ENCODE results near the gene TECPR2.
A peak's percentile ranks its signal among the peaks of the same experiment; 100 is the strongest.
"Not testable (repeated sequence)": the region's sequence is repeated elsewhere in the genome, so short reads cannot be mapped to it uniquely, and the experiment has no call there.

The TECPR2 gene

GRCh38 chr14:102335163-102335562 is 27.6 kb upstream of the TECPR2 start:
- no peak for DNase-seq

GRCh38 chr14:102338724-102339123 is 24.0 kb upstream of the TECPR2 start:
- DNase-seq = no peak

GRCh38 chr14:102341566-102341965 is 21.2 kb upstream of the TECPR2 start:
- no peak for DNase-seq

- no peak for DNase-seq
Measured at GRCh38 chr14:102342238-102342637, 20.5 kb upstream of the TECPR2 start.

- DNase-seq = no peak
Measured at GRCh38 chr14:102344084-102344483, 18.7 kb upstream of the TECPR2 start.

- DNase-seq = no peak
Measured at GRCh38 chr14:102344485-102344884, 18.3 kb upstream of the TECPR2 start.

GRCh38 chr14:102345232-102345631 is 17.5 kb upstream of the TECPR2 start:
- DNase-seq = no peak

GRCh38 chr14:102346645-102347044 is 16.1 kb upstream of the TECPR2 start:
- DNase-seq = no peak

- DNase-seq = no peak
Measured at GRCh38 chr14:102348376-102348775, 14.4 kb upstream of the TECPR2 start.

- DNase-seq = no peak
Measured at GRCh38 chr14:102351023-102351422, 11.7 kb upstream of the TECPR2 start.

- DNase-seq = not testable (repeated sequence)
Measured at GRCh38 chr14:102351593-102351992, 11.1 kb upstream of the TECPR2 start.

GRCh38 chr14:102352213-102352612 is 10.5 kb upstream of the TECPR2 start:
- no peak for DNase-seq

- no peak for DNase-seq
Measured at GRCh38 chr14:102353126-102353619, 9.6 kb upstream of the TECPR2 start.

- no peak for DNase-seq
Measured at GRCh38 chr14:102356280-102356679, 6.5 kb upstream of the TECPR2 start.

- no peak for DNase-seq
Measured at GRCh38 chr14:102359341-102359740, 3.4 kb upstream of the TECPR2 start.

GRCh38 chr14:102360388-102360787 is 2.4 kb upstream of the TECPR2 start:
- DNase-seq = no peak

GRCh38 chr14:102362084-102362483 is 657 bp upstream of the TECPR2 start:
- no peak for DNase-seq

GRCh38 chr14:102363182-102363943 is 622 bp downstream of the TECPR2 start:
- peak; percentile 62 for DNase-seq

- no peak for DNase-seq
Measured at GRCh38 chr14:102370305-102370809, 7.6 kb downstream of the TECPR2 start.

- no peak for DNase-seq
Measured at GRCh38 chr14:102371361-102371760, 8.6 kb downstream of the TECPR2 start.

- DNase-seq = no peak
Measured at GRCh38 chr14:102373110-102373509, 10.4 kb downstream of the TECPR2 start.

GRCh38 chr14:102374264-102374663 is 11.5 kb downstream of the TECPR2 start:
- DNase-seq = no peak

GRCh38 chr14:102375119-102375518 is 12.4 kb downstream of the TECPR2 start:
- no peak for DNase-seq

- DNase-seq = no peak
Measured at GRCh38 chr14:102377696-102378095, 15.0 kb downstream of the TECPR2 start.

- no peak for DNase-seq
Measured at GRCh38 chr14:102378830-102379229, 16.1 kb downstream of the TECPR2 start.
